ENCODE data around the gene EHMT1. TPM values are rescaled to one million over a fixed set of nuclear protein-coding genes. Genes with fewer than 3 reads are reported as not detected.

Gene EHMT1
- total and polyA plus RNA-seq, 2 donors (not counting 1 experiment from before 2014, with no cell fraction given) = 101 to 394 TPM

DNA sequence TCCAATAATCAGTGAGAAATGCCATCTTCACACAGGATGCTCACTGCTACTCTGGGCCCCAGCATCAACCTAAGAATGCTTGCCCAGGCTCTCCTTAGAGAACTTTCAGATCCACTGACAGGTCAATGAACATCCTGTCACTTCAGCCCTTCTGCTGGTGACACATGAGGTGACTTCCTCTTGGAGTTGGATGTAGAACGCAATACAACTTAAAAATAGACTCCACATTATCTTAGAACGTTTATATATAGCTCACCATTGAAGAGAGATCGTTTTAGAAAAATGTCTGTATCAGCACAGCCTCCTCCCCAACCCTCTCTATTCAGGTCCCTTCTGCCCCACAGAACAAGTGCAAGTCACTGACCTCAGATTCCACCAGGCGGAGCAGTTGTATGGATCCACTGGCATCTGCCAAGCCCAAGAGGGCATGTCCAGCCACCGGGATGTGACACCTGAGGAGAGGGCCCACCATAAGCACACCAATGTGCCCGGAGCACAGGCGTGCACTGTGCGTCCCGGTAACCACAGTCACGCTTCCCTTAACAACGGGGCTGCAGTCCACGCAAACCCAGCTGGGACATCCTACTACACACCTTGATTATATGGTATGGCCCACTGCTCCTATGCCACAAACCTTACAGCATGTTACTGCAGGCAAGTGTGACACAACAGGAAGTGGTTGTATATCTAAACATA is 42.9 kb upstream of the EHMT1 start:
- Histone ChIP-seq H3K4me1 (ENCODE audit: control insufficient read depth in 2 of 2, insufficient read depth in 2 of 2, low read length in 2 of 2) (peaks cover 18 to 30% of the 10 kb centered on the region in 2 donors), H3K4me2 (replicated peaks; ENCODE audit: low read depth, low read length, poor library complexity, severe bottlenecking) (peak overlapping the region; percentile 22), H3K36me3 (replicated peaks in 1 of 2; ENCODE audit: control extremely low read depth in 1 of 2, control insufficient read depth in 1 of 2, extremely low read depth in 1 of 2, insufficient read depth in 2 of 2, low read length in 1 of 2) (peaks cover 6 to 32% of the 10 kb centered on the region in 2 experiments), H3K79me2 (ENCODE audit: control insufficient read depth, insufficient read depth, low read length) (peaks cover 41% of the 10 kb centered on the region), H2AFZ (ENCODE audit: insufficient read depth, low read depth, low read length, poor library complexity, severe bottlenecking) (no peak overlapping the region), H4K20me1 (ENCODE audit: control insufficient read depth, insufficient read depth, low read length, poor library complexity, severe bottlenecking) (peaks cover 34% of the 10 kb centered on the region), H3K9ac (ENCODE audit: low read length) (no peak overlapping the region), H3K4me3 (ENCODE audit: control extremely low read depth in 1 of 5, extremely low read depth in 1 of 5, insufficient read depth in 1 of 5, low read depth in 2 of 5, low read length in 4 of 5) (no peak overlapping the region), H3K27me3 (replicated peaks in 1 of 4; ENCODE audit: control extremely low read depth in 1 of 4, control insufficient read depth in 3 of 4, insufficient read depth in 4 of 4, low read length in 3 of 4) (no peaks in the 10 kb centered on the region), H3K9me3 (ENCODE audit: control extremely low read depth in 1 of 3, control insufficient read depth in 2 of 3, insufficient read depth in 1 of 3, low read length in 2 of 3) (no peaks in the 10 kb centered on the region), H3K27ac (ENCODE audit: low read length in 2 of 2) (peak overlapping the region in 1 of 2 donors; percentile 50)
- no peak for TF ChIP-seq CTCF (IDR thresholded peaks at IDR 0.05)
- TF ChIP-seq EZH2 (IDR thresholded peaks at IDR 0.05; ENCODE audit: borderline replicate concordance, insufficient read depth, low read depth, low read length, poor library complexity, severe bottlenecking) = no peak
- CTCF ChIA-PET = interaction anchor here (1.4 kb wide), 1 partner anchor 43 kb away, joined by 3 read pairs; the partner anchor contains the start of gene EHMT1
- no peaks in the 10 kb centered on the region for H3K27me3 Mint-ChIP-seq
- H3K9me3 Mint-ChIP-seq (ENCODE audit: insufficient read depth) = no peaks in the 10 kb centered on the region
- peak overlapping the region; percentile 69 for H3K27ac Mint-ChIP-seq
- no peak for DNase-seq
- H3K4me3 Mint-ChIP-seq = peak overlapping the region; percentile 37
- POLR2A ChIA-PET = no interaction called here
- H3K4me1 Mint-ChIP-seq = peaks cover 26% of the 10 kb centered on the region
- no peak for ATAC-seq (ENCODE audit: low read depth)
- intact Hi-C loops (cut with micrococcal nuclease) = no loop called here
- WGBS (ENCODE audit: insufficient coverage) = 84% methylated on average over 6 of the region's 12 CpGs
